Measurements from ENCODE around the gene SPPL2B. TPM values are rescaled to one million over a fixed set of nuclear protein-coding genes. Genes with fewer than 3 reads are reported as not detected.

SPPL2B gene
- total and polyA plus RNA-seq, 9 of the 15 experiments (the other 6 are each of a cell fraction or from before 2014, with no cell fraction given), result 0.20 to 81.2 (median 15.1) TPM

DNA sequence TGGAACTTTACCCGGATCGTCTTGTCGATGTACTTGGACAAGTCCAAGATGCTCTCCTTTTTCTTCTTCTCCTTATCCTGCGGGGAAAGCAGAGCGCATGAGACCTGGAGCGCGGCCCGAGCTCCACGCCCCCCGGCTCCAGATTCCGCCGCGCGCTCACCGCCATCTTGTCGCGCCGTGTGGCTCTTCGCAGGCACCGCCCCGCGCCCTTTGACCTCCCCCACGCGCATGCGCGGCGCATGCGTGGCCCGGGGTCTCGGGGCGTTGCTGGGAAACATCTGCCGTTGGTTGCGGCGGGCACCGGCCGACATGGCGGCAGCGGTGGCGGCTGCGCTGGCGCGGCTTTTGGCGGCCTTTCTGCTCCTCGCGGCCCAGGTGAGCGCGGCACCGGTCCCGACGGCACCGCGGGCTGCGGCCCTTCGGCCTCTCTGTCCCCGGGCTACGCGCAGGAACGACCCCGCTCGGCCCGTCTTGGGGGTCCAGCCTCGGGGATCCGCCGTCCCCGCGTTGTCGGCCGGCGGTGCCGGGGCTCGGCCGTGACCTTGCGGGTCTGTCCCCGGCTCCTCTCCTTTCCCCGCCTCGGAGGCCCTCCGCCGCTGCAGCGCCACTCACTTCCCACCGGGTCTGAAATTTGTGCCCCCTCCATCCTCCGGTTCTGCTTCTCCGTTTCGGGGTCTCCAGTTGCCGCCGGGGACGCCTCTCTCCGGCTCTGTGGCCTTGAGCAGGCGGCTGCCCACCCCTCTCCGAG is at the start of gene SPPL2B, which contains the start of gene LSM7 (continued):
- TF ChIP-seq THRA (IDR thresholded peaks at IDR 0.05) (no peak), ELK1 (CRISPR knock-in tag; IDR thresholded peaks at IDR 0.05) (no peak), RBBP5 (IDR thresholded peaks at IDR 0.05; ENCODE audit: borderline replicate concordance, insufficient read depth, low read length, poor library complexity, severe bottlenecking) (peak; percentile 99), TAF1 (IDR thresholded peaks at IDR 0.05; ENCODE audit: control insufficient read depth, extremely low read depth, insufficient read depth, low read length, severe bottlenecking) (peak; percentile 91), RNF2 (IDR thresholded peaks at IDR 0.05) (no peak), SLC30A9 (CRISPR knock-in tag; IDR thresholded peaks at IDR 0.05) (no peak), FIP1L1 (IDR thresholded peaks at IDR 0.05; ENCODE audit: low read depth, low read length, poor library complexity, severe bottlenecking) (peak; percentile 84), SIX5 (IDR thresholded peaks at IDR 0.05; ENCODE audit: borderline replicate concordance in 1 of 2, insufficient read depth in 1 of 2, low read depth in 1 of 2, low read length in 2 of 2) (no peak), BACH1 (tag; IDR thresholded peaks at IDR 0.05) (no peak), NR2F6 (CRISPR knock-in tag; IDR thresholded peaks at IDR 0.05) (no peak), ETS2 (tag; IDR thresholded peaks at IDR 0.05; ENCODE audit: borderline replicate concordance, poor library complexity, severe bottlenecking) (no peak), RCOR1 (IDR thresholded peaks at IDR 0.05; ENCODE audit: borderline replicate concordance in 1 of 2, low read depth in 2 of 2, low read length in 2 of 2) (no peak), FOXM1 (IDR thresholded peaks at IDR 0.05; ENCODE audit: low read depth) (no peak), FOXM1 (CRISPR knock-in tag; IDR thresholded peaks at IDR 0.05; ENCODE audit: low read depth) (0 out of 2 replicates have a peak, but pooled peaks have one; percentile 52), KDM1A (IDR thresholded peaks at IDR 0.05) (no peak)

All from K562 (cell line).